Neural cell (in vitro differentiated cells): ENCODE results near the gene SLC29A4. TPM values are rescaled to one million over a fixed set of nuclear protein-coding genes. Genes with fewer than 3 reads are reported as not detected.

Experiments used
- H2AFZ ChIP-seq: fragments of 200-600, 300-800 bp; sonication (generic), shearing (Covaris generic); 2 replicates; pipeline ENCODE4 v1.6.0; 2014; ENCODE audit warnings: low read depth, mild to moderate bottlenecking, antibody characterized with exemption, low read length, moderate library complexity
- H3F3A ChIP-seq: fragments of 200-600 bp; shearing (Covaris generic); 2 replicates; pipeline ENCODE4 v1.6.1; 2016; ENCODE audit warnings: mild to moderate bottlenecking, moderate library complexity, mixed read lengths, antibody characterized with exemption, low read length; ENCODE audit not compliant: insufficient read depth, poor library complexity, severe bottlenecking
- H3K27ac ChIP-seq: fragments of 200-600, 300-800 bp; sonication (generic), shearing (Covaris generic); 2 replicates; pipeline ENCODE4 v1.5.1; 2014; ENCODE audit warnings: mild to moderate bottlenecking, low read length, moderate library complexity
- H3K27me3 ChIP-seq: fragments of 300-800, 200-600 bp; sonication (generic), shearing (Covaris generic); 2 replicates; pipeline ENCODE4 v1.6.0; 2014; ENCODE audit warnings: mild to moderate bottlenecking, low read depth, low read length, moderate library complexity; ENCODE audit not compliant: insufficient read depth
- H3K36me3 ChIP-seq: fragments of 300-800, 200-600 bp; sonication (generic), shearing (Covaris generic); 2 replicates; pipeline ENCODE4 v1.5.1; 2014; ENCODE audit warnings: mild to moderate bottlenecking, antibody characterized with exemption, low read length, moderate library complexity; ENCODE audit not compliant: insufficient read depth
- H3K4me2 ChIP-seq: fragments of 300-800, 200-600 bp; sonication (generic), shearing (Covaris generic); 2 replicates; pipeline ENCODE4 v1.6.0; 2014; ENCODE audit warnings: mild to moderate bottlenecking, low read length
- H3K4me3 ChIP-seq: fragments of 300-800, 200-600 bp; sonication (generic), shearing (Covaris generic); 2 replicates; pipeline ENCODE4 v1.5.1; 2014; ENCODE audit warnings: mild to moderate bottlenecking, low read length, moderate library complexity
- H3K79me2 ChIP-seq: fragments of 200-600 bp; shearing (Covaris generic); replicated peaks from 2 replicates; pipeline ENCODE4 v1.6.0; 2014; ENCODE audit warnings: mild to moderate bottlenecking, low read length, moderate library complexity; ENCODE audit not compliant: insufficient read depth
- H3K9ac ChIP-seq: fragments of 300-800, 200-600 bp; sonication (generic), shearing (Covaris generic); 2 replicates; pipeline ENCODE4 v1.6.1; 2016; ENCODE audit warnings: mild to moderate bottlenecking, low read length, mixed read lengths
- H3K9me2 ChIP-seq: fragments of 200-600 bp; shearing (Covaris generic); 2 replicates; pipeline ENCODE4 v1.6.1; 2016; ENCODE audit warnings: mild to moderate bottlenecking, low read length, mixed read lengths; ENCODE audit not compliant: insufficient read depth
- H3K9me3 ChIP-seq: fragments of 200-600, 300-800 bp; sonication (generic), shearing (Covaris generic); 2 replicates; pipeline ENCODE4 v1.6.1; 2016; ENCODE audit warnings: mild to moderate bottlenecking, mixed run types, low read length, moderate library complexity, mixed read lengths
- H4K20me1 ChIP-seq: fragments of 200-600 bp; shearing (Covaris generic); 2 replicates; pipeline ENCODE4 v1.6.1; 2016; ENCODE audit warnings: mild to moderate bottlenecking, mixed run types; ENCODE audit not compliant: insufficient read depth
- EP300 ChIP-seq: fragments of 450-650 bp; conservative IDR thresholded peaks from 2 replicates; pipeline ENCODE4 v1.6.1; 2014; ENCODE audit warnings: antibody characterized with exemption, mild to moderate bottlenecking, moderate library complexity; ENCODE audit not compliant: poor library complexity, severe bottlenecking
- EZH2 ChIP-seq: fragments of 200-600, 300-800 bp; shearing (Covaris generic), sonication (generic); IDR thresholded peaks from 2 replicates; pipeline ENCODE4 v1.6.1; 2014; ENCODE audit warnings: antibody characterized with exemption, low read length, borderline replicate concordance, mild to moderate bottlenecking; ENCODE audit not compliant: insufficient read depth, poor library complexity, severe bottlenecking
- MXI1 ChIP-seq: fragments of 450-650 bp; conservative IDR thresholded peaks from 2 replicates; pipeline ENCODE4 v1.6.1; 2014; ENCODE audit warnings: antibody characterized with exemption, mild to moderate bottlenecking; ENCODE audit not compliant: poor library complexity, severe bottlenecking
- POLR2AphosphoS5 ChIP-seq: IDR thresholded peaks from 2 replicates; pipeline ENCODE4 v1.6.1; 2012
- RAD21 ChIP-seq: fragments of 450-650 bp; conservative IDR thresholded peaks from 2 replicates; pipeline ENCODE4 v1.6.1; 2014; ENCODE audit warnings: antibody characterized with exemption, mild to moderate bottlenecking, moderate library complexity
- SMC3 ChIP-seq: fragments of 450-650 bp; conservative IDR thresholded peaks from 2 replicates; pipeline ENCODE4 v1.6.1; 2014; ENCODE audit warnings: antibody characterized with exemption, mild to moderate bottlenecking, moderate library complexity; ENCODE audit not compliant: poor library complexity
- TAF1 ChIP-seq: IDR thresholded peaks from 2 replicates; pipeline ENCODE4 v1.6.1; 2012; ENCODE audit warnings: low read depth
- polyA plus RNA-seq: library from polyadenylated mRNA; depleted of rRNA; stranded (reverse); fragments of >200 nt; gene quantifications from 2 replicates; pipeline ENCODE4 v1.2.3, GENCODE V29; 2014
- TF ChIP-seq, protein P1 (sequence below): fragments of 450-650 bp; IDR thresholded peaks from 2 replicates; pipeline ENCODE4 v1.5.1; 2014; ENCODE audit warnings: antibody characterized with exemption, mild to moderate bottlenecking, moderate library complexity; ENCODE audit not compliant: poor library complexity, severe bottlenecking
- TF ChIP-seq, protein P2 (sequence below): IDR thresholded peaks from 2 replicates; pipeline ENCODE4 v1.6.1; 2012; ENCODE audit warnings: borderline replicate concordance

Gene SLC29A4
- polyA plus RNA-seq, 1 donor from 2014 or later: 32.4 TPM

DNA sequence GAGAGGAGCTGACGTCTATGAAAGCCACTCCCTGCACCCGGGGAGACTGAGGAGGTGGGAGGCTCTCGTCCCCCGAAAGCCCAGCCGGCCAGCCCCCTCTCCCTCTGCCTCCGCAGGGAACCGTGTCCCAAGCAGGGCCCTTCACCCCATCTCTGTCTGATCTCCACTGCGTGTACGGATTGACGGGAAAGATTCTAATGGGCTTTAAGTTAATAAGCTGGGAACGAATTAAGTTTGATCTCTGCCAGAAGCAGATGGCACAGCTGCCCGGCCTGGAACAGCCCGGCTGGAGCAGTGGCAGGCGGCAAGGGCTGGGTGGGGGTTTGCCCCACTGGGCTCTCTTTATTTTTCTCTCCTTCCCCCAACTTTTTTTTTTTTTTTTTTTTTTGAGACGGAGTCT lies 6.1 kb upstream of the SLC29A4 start:
- Histone ChIP-seq H2AFZ (no peak overlapping the region), H3K36me3 (no peaks in the 10 kb centered on the region), H3K27me3 (no peaks in the 10 kb centered on the region), H3K4me3 (no peak overlapping the region), H3K9ac (no peak overlapping the region), H3F3A (no peaks in the 10 kb centered on the region), H3K27ac (no peak overlapping the region), H4K20me1 (no peaks in the 10 kb centered on the region), H3K79me2 (no peaks in the 10 kb centered on the region), H3K9me3 (no peaks in the 10 kb centered on the region), H3K4me2 (no peak overlapping the region), H3K9me2 (no peaks in the 10 kb centered on the region)
- TF ChIP-seq EP300 (no peak), MXI1 (no peak), EZH2 (no peak), SMC3 (no peak), RAD21 (no peak), POLR2AphosphoS5 (no peak), TAF1 (no peak)
- TF ChIP-seq, protein P1, sequence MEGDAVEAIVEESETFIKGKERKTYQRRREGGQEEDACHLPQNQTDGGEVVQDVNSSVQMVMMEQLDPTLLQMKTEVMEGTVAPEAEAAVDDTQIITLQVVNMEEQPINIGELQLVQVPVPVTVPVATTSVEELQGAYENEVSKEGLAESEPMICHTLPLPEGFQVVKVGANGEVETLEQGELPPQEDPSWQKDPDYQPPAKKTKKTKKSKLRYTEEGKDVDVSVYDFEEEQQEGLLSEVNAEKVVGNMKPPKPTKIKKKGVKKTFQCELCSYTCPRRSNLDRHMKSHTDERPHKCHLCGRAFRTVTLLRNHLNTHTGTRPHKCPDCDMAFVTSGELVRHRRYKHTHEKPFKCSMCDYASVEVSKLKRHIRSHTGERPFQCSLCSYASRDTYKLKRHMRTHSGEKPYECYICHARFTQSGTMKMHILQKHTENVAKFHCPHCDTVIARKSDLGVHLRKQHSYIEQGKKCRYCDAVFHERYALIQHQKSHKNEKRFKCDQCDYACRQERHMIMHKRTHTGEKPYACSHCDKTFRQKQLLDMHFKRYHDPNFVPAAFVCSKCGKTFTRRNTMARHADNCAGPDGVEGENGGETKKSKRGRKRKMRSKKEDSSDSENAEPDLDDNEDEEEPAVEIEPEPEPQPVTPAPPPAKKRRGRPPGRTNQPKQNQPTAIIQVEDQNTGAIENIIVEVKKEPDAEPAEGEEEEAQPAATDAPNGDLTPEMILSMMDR: no peak
- TF ChIP-seq, protein P2, sequence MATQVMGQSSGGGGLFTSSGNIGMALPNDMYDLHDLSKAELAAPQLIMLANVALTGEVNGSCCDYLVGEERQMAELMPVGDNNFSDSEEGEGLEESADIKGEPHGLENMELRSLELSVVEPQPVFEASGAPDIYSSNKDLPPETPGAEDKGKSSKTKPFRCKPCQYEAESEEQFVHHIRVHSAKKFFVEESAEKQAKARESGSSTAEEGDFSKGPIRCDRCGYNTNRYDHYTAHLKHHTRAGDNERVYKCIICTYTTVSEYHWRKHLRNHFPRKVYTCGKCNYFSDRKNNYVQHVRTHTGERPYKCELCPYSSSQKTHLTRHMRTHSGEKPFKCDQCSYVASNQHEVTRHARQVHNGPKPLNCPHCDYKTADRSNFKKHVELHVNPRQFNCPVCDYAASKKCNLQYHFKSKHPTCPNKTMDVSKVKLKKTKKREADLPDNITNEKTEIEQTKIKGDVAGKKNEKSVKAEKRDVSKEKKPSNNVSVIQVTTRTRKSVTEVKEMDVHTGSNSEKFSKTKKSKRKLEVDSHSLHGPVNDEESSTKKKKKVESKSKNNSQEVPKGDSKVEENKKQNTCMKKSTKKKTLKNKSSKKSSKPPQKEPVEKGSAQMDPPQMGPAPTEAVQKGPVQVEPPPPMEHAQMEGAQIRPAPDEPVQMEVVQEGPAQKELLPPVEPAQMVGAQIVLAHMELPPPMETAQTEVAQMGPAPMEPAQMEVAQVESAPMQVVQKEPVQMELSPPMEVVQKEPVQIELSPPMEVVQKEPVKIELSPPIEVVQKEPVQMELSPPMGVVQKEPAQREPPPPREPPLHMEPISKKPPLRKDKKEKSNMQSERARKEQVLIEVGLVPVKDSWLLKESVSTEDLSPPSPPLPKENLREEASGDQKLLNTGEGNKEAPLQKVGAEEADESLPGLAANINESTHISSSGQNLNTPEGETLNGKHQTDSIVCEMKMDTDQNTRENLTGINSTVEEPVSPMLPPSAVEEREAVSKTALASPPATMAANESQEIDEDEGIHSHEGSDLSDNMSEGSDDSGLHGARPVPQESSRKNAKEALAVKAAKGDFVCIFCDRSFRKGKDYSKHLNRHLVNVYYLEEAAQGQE: no peak

DNA sequence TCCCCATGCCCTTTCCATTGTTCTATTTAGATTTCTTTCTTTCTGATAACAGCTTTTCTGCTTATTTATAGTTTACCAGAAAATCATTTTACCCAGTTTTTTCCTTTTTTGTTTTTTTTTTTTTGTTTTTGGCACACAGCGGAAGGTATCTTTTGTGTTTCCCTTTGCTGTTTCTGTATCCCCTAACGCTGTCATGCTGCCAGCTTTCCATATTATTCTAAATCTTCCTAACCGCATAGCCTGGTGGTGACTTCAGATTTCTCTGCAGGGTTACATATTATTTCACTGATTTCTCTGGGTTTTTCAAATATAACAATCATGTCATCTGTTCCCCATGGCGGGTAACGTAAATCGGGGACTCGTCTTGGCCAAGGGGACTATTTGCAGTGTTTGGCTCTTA lies 4.0 kb upstream of the SLC29A4 start:
- no peak overlapping the region for H2AFZ ChIP-seq
- no peak overlapping the region for H3K9ac ChIP-seq
- H4K20me1 ChIP-seq: no peaks in the 10 kb centered on the region
- H3K27me3 ChIP-seq: no peaks in the 10 kb centered on the region
- H3K27ac ChIP-seq: no peak overlapping the region
- H3K79me2 ChIP-seq: peaks cover 4% of the 10 kb centered on the region
- H3K9me2 ChIP-seq: no peaks in the 10 kb centered on the region
- H3K9me3 ChIP-seq: no peaks in the 10 kb centered on the region
- TF ChIP-seq EP300: no peak
- no peak for TF ChIP-seq TAF1
- TF ChIP-seq, protein P2: no peak
- TF ChIP-seq POLR2AphosphoS5: no peak
- no peak for TF ChIP-seq EZH2
- no peak for TF ChIP-seq SMC3
- TF ChIP-seq MXI1: no peak
- TF ChIP-seq, protein P1: no peak
- no peak for TF ChIP-seq RAD21
- no peak overlapping the region for H3K4me3 ChIP-seq
- H3F3A ChIP-seq: no peaks in the 10 kb centered on the region
- no peak overlapping the region for H3K4me2 ChIP-seq
- H3K36me3 ChIP-seq: no peaks in the 10 kb centered on the region
